Bronchial epithelial cell (primary cell): Measurements from ENCODE around the gene PPIH. TPM values are rescaled to one million over a fixed set of nuclear protein-coding genes. Genes with fewer than 3 reads are reported as not detected.

ENCODE experiments used
- DNase-seq: peaks from one replicate; pipeline ENCODE4 v3.0.0-alpha.2; 2010; ENCODE audit warnings: low read depth
- FAIRE-seq: peaks from 2 replicates; lab custom pipeline; 2011; peaks lifted over from hg19 to GRCh38; lab: Jason Lieb, UNC
- H3K27me3 ChIP-seq: 2 replicates; pipeline ENCODE4 v1.5.1; 2011; ENCODE audit warnings: low read length; ENCODE audit not compliant: control insufficient read depth, insufficient read depth
- H3K36me3 ChIP-seq: 2 replicates; pipeline ENCODE4 v1.5.1; 2011; ENCODE audit warnings: low read length; ENCODE audit not compliant: control insufficient read depth, insufficient read depth
- H3K4me3 ChIP-seq: 2 replicates; pipeline ENCODE4 v1.5.1; 2011; ENCODE audit warnings: mild to moderate bottlenecking, low read depth, low read length, control low read depth
- total RNA-seq: library from RNA; depleted of rRNA; stranded (reverse); fragments of >200 nt; gene quantifications from 2 replicates; pipeline ENCODE4 v1.2.1, GENCODE V29; 2014
- TF ChIP-seq, protein P1 (sequence below): IDR thresholded peaks from 2 replicates; pipeline ENCODE4 v1.5.1; 2011; ENCODE audit warnings: mild to moderate bottlenecking, moderate library complexity, low read length, control low read depth, inconsistent platforms; ENCODE audit not compliant: insufficient read depth, severe bottlenecking

The PPIH gene
- total RNA-seq, 1 donor from 2014 or later, result 40.8 TPM

DNA sequence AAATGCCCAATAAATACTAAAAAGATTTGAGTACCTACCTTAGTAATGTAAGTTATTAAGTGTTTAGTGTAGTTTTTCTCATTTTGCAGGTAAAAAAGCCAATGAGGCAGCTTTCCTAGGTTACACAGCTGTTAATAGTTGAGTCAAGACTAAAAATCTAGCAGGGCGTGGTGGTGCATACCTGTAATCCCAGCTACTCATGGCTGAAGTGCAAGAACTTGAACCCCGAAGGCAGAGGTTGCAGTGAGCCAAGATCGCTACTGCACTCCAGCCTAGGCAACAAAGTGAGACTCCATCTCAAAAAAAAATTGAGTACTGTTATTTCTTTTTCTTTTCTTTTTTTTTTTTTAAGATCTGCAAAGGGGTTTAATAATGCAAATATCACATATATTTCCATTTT is 31.7 kb downstream of the PPIH start:
- FAIRE-seq (no peak), DNase-seq (peak; percentile 48)
- TF ChIP-seq, protein P1, sequence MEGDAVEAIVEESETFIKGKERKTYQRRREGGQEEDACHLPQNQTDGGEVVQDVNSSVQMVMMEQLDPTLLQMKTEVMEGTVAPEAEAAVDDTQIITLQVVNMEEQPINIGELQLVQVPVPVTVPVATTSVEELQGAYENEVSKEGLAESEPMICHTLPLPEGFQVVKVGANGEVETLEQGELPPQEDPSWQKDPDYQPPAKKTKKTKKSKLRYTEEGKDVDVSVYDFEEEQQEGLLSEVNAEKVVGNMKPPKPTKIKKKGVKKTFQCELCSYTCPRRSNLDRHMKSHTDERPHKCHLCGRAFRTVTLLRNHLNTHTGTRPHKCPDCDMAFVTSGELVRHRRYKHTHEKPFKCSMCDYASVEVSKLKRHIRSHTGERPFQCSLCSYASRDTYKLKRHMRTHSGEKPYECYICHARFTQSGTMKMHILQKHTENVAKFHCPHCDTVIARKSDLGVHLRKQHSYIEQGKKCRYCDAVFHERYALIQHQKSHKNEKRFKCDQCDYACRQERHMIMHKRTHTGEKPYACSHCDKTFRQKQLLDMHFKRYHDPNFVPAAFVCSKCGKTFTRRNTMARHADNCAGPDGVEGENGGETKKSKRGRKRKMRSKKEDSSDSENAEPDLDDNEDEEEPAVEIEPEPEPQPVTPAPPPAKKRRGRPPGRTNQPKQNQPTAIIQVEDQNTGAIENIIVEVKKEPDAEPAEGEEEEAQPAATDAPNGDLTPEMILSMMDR, result no peak
- H3K36me3 ChIP-seq, result peaks cover 4% of the 10 kb centered on the region
- no peak overlapping the region for H3K4me3 ChIP-seq
- H3K27me3 ChIP-seq, result no peaks in the 10 kb centered on the region

DNA sequence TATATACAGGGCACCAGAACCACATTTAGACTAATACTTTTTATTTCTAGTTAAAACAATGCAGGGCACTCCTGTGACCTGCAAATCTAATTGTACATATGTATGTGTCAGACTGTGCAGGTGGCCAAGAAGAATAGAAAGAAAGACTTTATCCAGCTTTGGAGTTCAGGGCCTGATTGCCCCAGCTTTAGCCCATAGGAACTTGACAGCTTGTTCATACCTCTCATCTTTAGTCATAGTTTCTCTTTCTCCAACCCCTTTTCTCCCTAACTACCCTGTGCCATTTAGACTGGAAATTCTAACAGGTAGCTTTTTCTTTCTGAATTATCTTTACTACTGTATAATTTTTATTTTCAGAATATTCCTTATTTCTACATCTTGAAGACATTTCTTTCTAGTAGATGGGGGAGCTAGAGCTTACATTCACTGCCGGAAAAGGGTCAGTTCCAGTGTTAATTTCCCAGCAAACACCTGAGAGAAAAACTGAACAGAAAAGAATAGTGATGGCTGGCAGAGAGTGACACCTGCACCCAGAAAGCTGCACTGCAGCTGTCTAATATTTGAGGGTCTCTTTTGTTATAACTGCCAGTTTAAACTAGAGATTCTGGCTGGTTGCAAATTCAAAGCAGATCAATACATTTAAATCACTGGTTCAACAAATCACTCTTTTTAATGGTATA is 32.4 kb downstream of the PPIH start:
- no peak overlapping the region for H3K4me3 ChIP-seq
- H3K36me3 ChIP-seq, result peaks cover 5% of the 10 kb centered on the region
- TF ChIP-seq, protein P1, result peak; percentile 13
- DNase-seq (peak; percentile 29), FAIRE-seq (no peak)
- H3K27me3 ChIP-seq, result no peaks in the 10 kb centered on the region

DNA sequence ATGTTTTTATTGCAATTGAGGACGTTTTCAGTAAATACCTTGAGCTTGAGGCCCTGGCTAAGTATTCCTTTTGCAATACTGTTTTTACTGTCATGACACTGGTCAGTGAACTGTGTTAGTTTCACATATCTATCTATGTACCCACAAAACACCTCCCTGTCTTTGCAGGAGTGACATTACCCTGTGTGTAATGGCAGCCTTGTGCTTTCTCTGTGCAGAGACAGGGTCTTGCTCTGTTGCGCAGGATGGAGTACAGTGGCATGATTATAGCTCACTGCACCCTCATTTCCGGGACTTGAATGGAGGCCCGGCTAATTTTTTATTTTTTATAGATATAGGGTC is 32.9 kb downstream of the PPIH start:
- FAIRE-seq (no peak), DNase-seq (no peak)
- Histone ChIP-seq H3K36me3 (peaks cover 6% of the 10 kb centered on the region), H3K27me3 (no peaks in the 10 kb centered on the region), H3K4me3 (no peak overlapping the region)
- TF ChIP-seq, protein P1, result no peak

DNA sequence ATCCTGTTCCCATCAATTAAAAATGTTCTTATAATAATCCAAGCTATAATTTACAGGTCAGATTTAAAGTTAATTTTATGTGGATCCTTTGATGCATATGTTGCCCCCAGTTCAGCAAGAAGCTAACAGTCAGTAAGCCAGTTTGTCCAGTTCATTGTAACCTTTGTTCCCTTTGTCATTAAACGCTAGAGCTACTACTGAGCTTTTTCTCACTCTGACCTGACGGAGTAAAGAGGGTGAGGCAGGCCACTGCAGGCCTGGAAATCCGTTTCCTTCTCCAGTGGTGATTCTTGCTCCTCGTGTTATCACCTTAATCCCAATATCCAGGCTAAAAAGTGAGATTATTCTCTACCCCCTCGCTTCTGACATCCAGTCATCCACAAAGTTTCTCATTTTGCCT is 34.2 kb downstream of the PPIH start:
- Histone ChIP-seq H3K4me3 (no peak overlapping the region), H3K27me3 (no peaks in the 10 kb centered on the region), H3K36me3 (peaks cover 12% of the 10 kb centered on the region)
- DNase-seq (peak; percentile 46), FAIRE-seq (no peak)
- TF ChIP-seq, protein P1, result no peak

DNA sequence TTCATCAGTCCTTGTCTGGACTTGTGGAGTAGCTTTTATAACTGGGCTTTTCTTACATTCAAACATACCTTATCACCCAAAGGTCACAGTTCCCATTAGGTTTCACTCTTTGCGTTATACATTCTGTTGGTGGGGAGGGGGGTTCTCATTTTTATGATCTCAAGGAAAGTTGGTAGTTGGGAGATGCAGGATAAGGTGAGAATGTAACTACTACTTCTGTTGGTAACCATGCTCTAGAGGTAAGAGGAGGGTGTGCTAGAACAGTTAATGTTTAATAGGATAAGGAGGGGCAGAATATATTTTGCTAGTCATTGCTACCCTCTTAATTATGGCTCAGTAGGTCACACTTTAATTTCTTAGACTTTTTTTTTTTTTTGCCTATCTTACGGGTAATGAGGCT is 34.7 kb downstream of the PPIH start:
- Histone ChIP-seq H3K4me3 (no peak overlapping the region), H3K36me3 (peaks cover 13% of the 10 kb centered on the region), H3K27me3 (no peaks in the 10 kb centered on the region)
- FAIRE-seq (no peak), DNase-seq (no peak)
- TF ChIP-seq, protein P1, result no peak
